NCI-H2107 (cell line): Measurements from ENCODE around the gene MYH14.
"Not testable (repeated sequence)": the region's sequence is repeated elsewhere in the genome, so short reads cannot be mapped to it uniquely, and the experiment has no call there.

ENCODE experiments used
- DNase-seq: peaks from one replicate; lab custom pipeline; 2025; lab: John Stamatoyannopoulos, UW

The MYH14 gene

GRCh38 chr19:50224986-50225747 is 21.7 kb downstream of the MYH14 start:
- no peak for DNase-seq

DNA sequence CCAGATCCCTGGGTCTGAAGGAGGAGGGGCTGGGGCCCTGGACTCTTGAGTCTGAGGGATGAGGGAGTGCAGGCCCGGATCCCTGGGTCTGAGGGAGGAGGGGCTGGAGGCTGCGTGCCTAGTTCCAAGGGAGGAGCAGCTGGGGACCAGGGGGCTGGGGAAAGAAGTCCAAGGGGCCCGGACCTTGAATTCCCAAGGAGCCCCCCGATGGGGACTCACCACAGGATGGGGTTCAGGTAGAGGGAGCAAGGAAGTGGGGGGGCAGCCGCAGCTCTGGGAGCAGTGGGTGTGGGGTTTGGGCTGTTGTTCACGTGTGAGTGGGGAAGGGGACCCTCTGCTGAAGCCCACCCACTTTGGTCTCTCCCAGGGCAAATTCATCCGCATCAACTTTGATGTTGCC is 23.1 kb downstream of the MYH14 start:
- DNase-seq, result no peak

DNA sequence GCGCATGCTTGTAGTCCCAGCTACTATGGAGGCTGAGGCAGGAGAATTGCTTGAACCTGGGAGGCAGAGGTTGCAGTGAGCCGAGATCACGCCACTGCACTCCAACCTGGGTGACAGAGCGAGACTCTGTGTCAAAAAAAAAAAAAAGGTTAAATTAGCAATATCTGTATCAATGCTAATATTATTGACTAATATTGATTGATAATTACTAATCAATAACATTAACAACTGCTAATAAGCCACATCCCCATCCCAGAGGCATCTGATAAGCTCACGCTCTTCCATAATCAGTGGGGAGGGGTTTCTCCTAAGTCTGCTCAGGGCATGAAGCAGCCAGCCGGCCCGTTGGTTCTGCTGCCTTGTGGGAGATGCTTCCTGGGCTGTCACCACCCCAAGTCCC is 24.7 kb downstream of the MYH14 start:
- not testable (repeated sequence) for DNase-seq

DNA sequence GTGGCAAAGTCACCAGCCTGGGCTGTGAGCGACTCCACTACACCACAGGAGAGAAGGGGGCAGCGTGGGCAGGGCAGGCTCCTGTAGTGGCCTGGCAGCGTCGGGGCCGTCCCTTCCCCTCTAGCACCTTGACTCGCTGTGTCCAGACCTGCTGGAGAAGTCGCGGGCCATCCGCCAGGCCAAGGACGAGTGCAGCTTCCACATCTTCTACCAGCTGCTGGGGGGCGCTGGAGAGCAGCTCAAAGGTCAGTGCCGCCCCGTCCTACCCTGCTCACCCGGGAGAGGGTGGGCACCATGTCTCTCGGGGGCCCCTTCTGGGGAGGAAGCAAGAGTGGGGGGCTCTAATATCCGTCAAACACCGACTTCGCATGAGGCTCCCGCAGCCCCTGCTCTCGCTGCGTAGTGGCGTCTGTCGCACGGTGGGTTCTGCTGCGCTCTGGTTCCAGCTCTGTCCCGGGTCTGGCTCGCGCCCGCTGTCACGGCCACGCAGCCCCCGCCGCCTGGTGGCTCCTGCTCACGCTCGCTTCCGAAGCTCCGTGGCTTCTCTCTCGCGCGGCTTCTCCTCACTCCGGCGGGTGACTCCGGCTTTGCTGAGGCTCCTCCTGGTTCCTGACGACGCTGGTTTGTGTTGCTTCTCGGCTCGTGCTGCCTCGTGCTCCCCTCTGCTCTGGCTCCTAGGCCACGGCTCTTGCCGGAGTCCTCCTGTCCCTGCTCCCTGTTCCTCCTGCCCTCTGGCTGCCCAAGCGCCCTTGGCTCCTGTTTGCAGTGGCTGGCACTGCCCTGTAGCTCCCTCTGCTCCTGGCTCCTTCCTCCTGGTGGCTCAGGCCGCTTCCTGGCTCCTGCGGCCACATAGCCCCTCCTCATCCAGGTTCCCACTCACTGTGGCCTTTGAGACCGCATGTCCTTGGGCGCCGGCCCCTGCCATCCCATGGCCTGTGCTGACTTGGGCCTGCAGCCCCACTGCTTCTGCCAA is 27.2 kb downstream of the MYH14 start:
- DNase-seq, result no peak

DNA sequence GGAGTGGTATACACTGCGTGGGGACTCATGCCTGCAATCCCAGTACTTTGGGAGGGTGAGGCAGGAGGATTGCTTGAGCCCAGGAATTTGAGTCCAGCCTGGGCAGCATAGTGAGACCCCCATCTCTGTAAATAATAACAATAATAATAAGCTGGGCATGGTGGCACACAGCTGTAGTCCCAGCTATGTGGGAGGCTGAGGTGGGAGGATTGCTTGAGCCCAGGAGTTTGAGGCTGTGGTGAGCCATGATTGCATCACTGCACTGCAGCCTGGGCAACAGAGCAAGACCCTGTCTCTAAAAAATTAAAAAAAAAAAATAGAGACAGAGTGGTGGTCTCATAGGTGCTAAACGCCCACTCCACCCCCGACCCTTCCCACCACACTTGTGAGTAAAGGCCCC is 28.0 kb downstream of the MYH14 start:
- not testable (repeated sequence) for DNase-seq

DNA sequence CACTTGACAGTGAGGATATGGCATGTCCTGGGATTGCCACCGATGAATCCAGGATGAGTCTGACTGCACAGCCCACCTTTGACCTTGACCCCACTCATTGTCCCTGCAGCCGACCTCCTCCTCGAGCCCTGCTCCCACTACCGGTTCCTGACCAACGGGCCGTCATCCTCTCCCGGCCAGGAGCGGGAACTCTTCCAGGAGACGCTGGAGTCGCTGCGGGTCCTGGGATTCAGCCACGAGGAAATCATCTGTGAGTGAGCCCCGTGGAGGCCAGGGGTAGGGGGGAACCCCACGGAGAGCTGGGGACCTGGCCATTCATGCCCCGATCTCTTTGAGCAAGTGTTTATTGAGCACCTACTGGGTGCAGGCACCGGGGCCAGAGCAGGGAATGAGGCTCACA is 28.4 kb downstream of the MYH14 start:
- DNase-seq, result no peak

GRCh38 chr19:50232600-50232999 is 29.2 kb downstream of the MYH14 start:
- DNase-seq, result no peak

DNA sequence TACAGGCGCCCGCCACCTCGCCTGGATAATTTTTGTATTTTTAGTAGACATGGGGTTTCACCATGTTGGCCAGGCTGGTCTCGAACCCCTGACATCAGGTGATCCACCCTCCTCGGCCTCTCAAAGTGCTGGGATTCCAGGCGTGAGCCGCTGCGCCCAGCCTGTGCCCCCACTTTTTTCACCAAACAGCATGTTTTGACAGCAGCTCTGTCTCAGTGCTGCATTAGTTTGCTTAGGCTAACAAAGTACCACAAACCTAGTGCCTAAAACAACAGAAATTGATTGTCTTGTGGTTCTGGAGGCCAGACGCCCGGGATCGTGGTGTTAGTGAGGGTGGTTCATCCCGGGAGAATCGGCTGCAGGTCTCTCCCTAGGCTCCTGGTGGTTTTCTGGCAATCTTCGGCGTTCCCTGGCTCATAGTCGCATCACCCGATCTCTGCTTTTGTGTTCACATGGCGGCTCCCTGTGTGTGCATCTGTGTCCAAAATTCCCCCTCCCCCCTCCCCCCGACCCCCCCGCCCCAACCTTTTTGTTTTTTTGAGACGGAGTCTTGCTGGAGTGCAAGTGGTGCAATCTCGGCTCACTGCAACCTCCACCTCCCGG is 30.0 kb downstream of the MYH14 start:
- DNase-seq, result no peak

DNA sequence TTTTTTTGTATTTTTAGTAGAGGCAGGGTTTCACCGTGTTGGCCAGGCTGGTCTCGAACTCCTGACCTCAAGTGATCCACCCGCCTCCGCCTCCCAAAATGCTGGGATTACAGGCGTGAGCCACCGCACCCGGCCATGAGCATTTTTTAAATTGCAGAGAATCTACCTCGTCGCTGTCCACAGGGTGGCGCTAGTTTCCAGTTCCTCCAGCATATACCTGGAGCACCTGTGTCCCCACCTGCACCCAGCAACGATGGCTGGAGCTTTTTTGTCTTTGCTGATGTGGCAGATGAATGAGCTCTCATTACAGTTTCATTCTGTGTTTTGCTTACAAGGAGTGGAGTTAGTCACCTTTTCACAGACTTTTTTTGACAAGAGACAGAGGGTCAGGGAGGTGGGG is 34.1 kb downstream of the MYH14 start:
- DNase-seq, result peak; percentile 25

DNA sequence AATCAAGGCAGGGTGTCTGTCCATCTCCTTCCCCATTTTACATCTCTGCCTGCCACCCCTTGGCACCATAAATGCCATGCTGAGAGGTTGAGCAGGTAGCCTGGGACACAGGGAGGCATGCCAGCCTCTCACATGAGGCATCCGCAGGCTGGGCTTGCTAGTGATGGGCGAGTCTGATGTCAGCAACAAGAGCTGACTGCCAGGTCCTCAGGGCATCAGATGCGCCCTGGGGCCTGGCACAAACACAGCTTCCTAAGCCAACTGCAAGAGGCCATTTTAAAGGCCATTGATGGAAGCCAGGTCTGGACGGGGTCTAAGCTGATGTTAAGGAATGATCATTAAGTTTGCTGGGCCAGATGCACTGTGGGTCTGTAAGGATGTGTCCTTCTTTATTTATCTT is 34.6 kb downstream of the MYH14 start:
- no peak for DNase-seq

GRCh38 chr19:50239921-50240590 is 36.6 kb downstream of the MYH14 start:
- no peak for DNase-seq

DNA sequence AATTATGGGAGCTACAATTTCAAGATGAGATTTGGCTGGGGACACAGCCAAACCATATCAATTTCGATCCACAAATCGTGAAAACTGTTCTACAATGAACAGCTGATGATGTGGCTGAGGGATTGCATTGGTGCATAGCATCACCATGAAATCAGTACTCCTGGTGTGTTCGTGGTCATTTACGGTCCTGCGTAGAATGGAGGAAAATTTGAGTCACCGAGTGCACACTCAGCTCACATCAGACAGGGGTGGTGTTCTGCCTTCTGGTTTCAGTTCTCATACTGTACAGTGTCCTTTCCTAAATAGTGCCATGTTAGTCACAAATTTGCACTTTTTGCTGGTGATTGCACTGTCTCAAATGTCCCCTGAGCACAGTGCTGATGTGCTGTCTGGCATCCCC is 39.2 kb downstream of the MYH14 start:
- no peak for DNase-seq

DNA sequence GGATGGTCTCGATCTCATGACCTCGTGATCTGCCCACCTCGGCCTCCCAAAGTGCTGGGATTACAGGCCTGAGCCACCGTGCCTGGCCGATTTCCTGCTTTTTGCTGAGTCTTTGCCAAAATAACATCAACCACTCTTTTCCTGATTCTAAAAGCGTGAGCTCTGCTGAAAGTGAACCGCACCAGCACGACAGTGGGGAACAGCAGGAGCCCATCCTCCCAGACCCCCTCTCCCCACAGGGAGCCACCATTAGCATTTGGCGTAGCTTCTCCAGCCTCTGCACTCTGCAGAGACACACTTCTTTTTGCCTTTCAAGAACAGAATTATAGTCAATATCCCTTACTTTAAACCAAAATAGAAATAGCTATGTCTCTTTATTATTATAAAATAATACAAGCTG is 41.3 kb downstream of the MYH14 start:
- no peak for DNase-seq

DNA sequence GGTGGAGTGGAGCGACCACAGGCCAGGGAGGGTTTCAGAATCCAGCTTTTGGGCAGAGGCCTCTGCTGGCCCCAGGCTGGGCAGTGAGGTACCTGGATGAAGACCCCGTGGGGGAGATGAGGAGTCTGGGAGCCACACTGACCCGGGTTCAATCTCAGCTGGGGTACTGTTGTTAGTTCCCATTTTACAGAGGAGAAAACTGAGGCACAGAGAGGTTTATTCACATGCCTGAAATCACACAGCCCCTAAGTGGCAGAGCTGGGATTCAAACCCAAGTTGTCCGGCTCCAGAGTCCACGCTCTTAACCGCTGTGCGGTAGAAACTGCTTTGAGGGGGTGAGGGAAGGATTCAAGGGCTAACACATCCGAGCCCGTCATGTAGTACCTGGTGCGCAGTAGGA is 45.0 kb downstream of the MYH14 start:
- no peak for DNase-seq

GRCh38 chr19:50248826-50249225 is 45.4 kb downstream of the MYH14 start:
- no peak for DNase-seq

GRCh38 chr19:50249636-50250035 is 46.2 kb downstream of the MYH14 start:
- no peak for DNase-seq

DNA sequence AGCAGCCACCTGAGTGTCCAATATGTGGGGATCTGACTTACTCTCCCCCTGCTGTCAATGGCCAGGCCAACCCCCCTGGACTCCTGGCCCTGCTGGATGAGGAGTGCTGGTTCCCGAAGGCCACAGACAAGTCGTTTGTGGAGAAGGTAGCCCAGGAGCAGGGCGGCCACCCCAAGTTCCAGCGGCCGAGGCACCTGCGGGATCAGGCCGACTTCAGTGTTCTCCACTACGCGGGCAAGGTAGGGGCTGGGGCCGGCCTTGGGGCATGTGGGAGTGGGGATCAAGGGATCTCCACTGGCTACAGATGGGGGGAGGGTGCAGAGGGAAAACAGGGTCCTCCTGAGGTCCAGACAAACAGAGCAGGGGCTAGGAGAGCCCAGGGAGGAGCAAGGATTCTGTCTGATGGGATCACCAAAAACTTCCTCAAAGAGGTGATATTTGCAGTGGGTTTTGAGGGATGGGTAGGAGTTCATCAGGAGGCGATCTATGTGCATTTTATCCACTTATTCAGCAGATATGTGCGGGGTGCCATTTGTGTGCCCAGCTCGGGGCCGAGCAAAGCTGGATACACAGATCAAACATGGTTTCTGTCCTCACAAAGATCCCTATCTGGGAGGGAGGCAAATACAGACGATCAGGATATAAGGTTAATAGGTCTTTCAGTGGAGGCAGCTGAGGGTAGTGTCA is 47.2 kb downstream of the MYH14 start:
- DNase-seq, result no peak

GRCh38 chr19:50252111-50252886 is 48.9 kb downstream of the MYH14 start:
- DNase-seq, result no peak

GRCh38 chr19:50252887-50253268 is 49.5 kb downstream of the MYH14 start:
- no peak for DNase-seq

- no peak for DNase-seq
Measured at GRCh38 chr19:50255115-50255514, 51.7 kb downstream of the MYH14 start.

- no peak for DNase-seq
Measured at GRCh38 chr19:50257141-50257540, 53.7 kb downstream of the MYH14 start.
